ENCODE results near the gene TALDO1. TPM values are rescaled to one million over a fixed set of nuclear protein-coding genes. Genes with fewer than 3 reads are reported as not detected.

The TALDO1 gene
- polyA plus RNA-seq, 1 of the 3 experiments (the other 2 are of a cell fraction) = 103 TPM

DNA sequence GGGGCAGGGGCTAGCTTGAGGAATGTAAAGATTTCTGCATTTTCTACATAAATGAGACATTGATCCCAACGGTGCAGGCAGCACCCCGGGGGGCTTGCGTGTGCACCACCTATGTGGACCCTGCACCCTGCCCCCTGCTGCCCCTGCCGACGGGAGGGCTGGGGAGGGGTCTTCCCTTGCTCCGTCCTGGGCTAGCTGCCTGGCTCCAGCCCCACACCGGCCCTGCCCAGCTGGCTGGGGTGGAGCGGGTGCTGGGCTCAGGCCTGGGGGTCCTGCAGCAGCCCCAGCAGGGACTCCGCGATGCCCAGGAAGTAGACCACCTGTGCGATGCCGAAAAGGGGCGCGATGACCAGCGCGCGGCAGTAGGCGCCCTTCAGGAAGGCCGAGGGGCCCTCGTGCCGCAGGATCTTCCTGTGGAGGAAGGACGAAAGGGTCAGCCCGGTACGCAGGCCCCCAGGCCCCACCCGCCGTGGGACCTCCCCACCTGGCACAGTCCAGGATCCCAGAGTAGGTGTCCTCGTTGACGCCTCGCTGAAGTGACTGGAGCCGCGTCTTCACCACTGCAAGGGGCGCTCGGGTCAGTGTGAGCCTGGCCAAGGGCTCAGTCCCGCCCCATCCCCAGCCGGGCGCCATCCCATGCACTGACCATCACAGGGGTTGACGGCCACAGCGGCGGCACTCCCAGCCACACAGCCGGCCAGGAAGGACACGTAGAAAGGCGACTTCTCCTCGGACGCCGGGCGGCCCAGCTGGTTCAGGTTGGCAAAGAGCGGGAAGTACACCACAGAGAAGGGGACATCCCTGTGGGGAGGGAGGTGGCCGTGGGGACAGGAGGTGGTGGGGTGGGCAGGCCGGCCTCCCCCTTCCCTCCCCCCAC is 44.6 kb downstream of the TALDO1 start:
- H3K79me2 ChIP-seq (ENCODE audit: insufficient read depth) = peaks cover 18% of the 10 kb centered on the region
- no peaks in the 10 kb centered on the region for H3K27me3 ChIP-seq (ENCODE audit: insufficient read depth)
- H3K27ac ChIP-seq (ENCODE audit: low read depth in 2 of 2, low read length in 1 of 2) = no peak overlapping the region
- no peaks in the 10 kb centered on the region for H3K9me2 ChIP-seq
- no peak overlapping the region for H2AFZ ChIP-seq (ENCODE audit: low read depth)
- ChIA-PET CTCF (interaction anchor here (6.3 kb wide), 1 partner anchor 8 kb away, joined by 43 read pairs; no protein-coding TSS in a partner anchor), POLR2A (no interaction called here)
- H3K4me2 ChIP-seq = no peak overlapping the region
- no peak overlapping the region for H3K9ac ChIP-seq
- no peak overlapping the region for H3K4me3 ChIP-seq (ENCODE audit: low read depth in 2 of 2, low read length in 1 of 2)
- no peaks in the 10 kb centered on the region for H4K20me1 ChIP-seq (ENCODE audit: insufficient read depth)
- peaks cover 10% of the 10 kb centered on the region for H3F3A ChIP-seq (replicated peaks; ENCODE audit: insufficient read depth)
- TF ChIP-seq, protein P1, sequence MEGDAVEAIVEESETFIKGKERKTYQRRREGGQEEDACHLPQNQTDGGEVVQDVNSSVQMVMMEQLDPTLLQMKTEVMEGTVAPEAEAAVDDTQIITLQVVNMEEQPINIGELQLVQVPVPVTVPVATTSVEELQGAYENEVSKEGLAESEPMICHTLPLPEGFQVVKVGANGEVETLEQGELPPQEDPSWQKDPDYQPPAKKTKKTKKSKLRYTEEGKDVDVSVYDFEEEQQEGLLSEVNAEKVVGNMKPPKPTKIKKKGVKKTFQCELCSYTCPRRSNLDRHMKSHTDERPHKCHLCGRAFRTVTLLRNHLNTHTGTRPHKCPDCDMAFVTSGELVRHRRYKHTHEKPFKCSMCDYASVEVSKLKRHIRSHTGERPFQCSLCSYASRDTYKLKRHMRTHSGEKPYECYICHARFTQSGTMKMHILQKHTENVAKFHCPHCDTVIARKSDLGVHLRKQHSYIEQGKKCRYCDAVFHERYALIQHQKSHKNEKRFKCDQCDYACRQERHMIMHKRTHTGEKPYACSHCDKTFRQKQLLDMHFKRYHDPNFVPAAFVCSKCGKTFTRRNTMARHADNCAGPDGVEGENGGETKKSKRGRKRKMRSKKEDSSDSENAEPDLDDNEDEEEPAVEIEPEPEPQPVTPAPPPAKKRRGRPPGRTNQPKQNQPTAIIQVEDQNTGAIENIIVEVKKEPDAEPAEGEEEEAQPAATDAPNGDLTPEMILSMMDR (IDR thresholded peaks at IDR 0.05) = no peak
- TF ChIP-seq FOXM1 (IDR thresholded peaks at IDR 0.05; ENCODE audit: low read depth) (no peak), RXRA (IDR thresholded peaks at IDR 0.05; ENCODE audit: borderline replicate concordance, low read depth) (no peak), ELF1 (IDR thresholded peaks at IDR 0.05) (no peak)
- TF ChIP-seq, protein P2, sequence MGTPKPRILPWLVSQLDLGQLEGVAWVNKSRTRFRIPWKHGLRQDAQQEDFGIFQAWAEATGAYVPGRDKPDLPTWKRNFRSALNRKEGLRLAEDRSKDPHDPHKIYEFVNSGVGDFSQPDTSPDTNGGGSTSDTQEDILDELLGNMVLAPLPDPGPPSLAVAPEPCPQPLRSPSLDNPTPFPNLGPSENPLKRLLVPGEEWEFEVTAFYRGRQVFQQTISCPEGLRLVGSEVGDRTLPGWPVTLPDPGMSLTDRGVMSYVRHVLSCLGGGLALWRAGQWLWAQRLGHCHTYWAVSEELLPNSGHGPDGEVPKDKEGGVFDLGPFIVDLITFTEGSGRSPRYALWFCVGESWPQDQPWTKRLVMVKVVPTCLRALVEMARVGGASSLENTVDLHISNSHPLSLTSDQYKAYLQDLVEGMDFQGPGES (IDR thresholded peaks at IDR 0.05; ENCODE audit: low read depth, low read length) = no peak
- H3K9me3 ChIP-seq = no peaks in the 10 kb centered on the region
- H3K4me1 ChIP-seq (ENCODE audit: control insufficient read depth in 1 of 2, insufficient read depth in 2 of 2, low read depth in 1 of 2, low read length in 1 of 2) = peaks cover 6 to 46% of the 10 kb centered on the region in 2 experiments; a peak in 2 of 4 replicates
- 95% methylated on average over 23 of the region's 49 CpGs for WGBS (ENCODE audit: low lambda C conversion rate)
- DNase-seq = no peak
- peaks cover 0 to 32% of the 10 kb centered on the region in 2 experiments for H3K36me3 ChIP-seq (replicated peaks in 1 of 2; ENCODE audit: control insufficient read depth in 1 of 2, insufficient read depth in 2 of 2, low read length in 1 of 2)

GRCh38 chr11:792535-792821 is 45.2 kb downstream of the TALDO1 start:
- ChIA-PET CTCF (interaction anchor here (6.3 kb wide), 1 partner anchor 9 kb away, joined by 43 read pairs; no protein-coding TSS in a partner anchor), POLR2A (no interaction called here)
- TF ChIP-seq TCF12 (IDR thresholded peaks at IDR 0.05) (no peak), NRF1 (IDR thresholded peaks at IDR 0.05; ENCODE audit: low read depth, low read length) (no peak)

More at GRCh38 chr11:792535-792821, 45.2 kb downstream of the TALDO1 start:
- no peak overlapping the region for H3K9ac ChIP-seq
- H3F3A ChIP-seq (replicated peaks; ENCODE audit: insufficient read depth) = peaks cover 16% of the 10 kb centered on the region
- no peak overlapping the region for H3K27ac ChIP-seq (ENCODE audit: low read depth in 2 of 2, low read length in 1 of 2)
- H4K20me1 ChIP-seq (ENCODE audit: insufficient read depth) = no peaks in the 10 kb centered on the region
- no peaks in the 10 kb centered on the region for H3K9me2 ChIP-seq
- H3K4me1 ChIP-seq (ENCODE audit: control insufficient read depth in 1 of 2, insufficient read depth in 2 of 2, low read depth in 1 of 2, low read length in 1 of 2) = peaks cover 8 to 48% of the 10 kb centered on the region in 2 experiments; a peak in 2 of 4 replicates
- H3K4me2 ChIP-seq = no peak overlapping the region
- peaks cover 20% of the 10 kb centered on the region for H3K79me2 ChIP-seq (ENCODE audit: insufficient read depth)
- peaks cover 0 to 30% of the 10 kb centered on the region in 2 experiments for H3K36me3 ChIP-seq (replicated peaks in 1 of 2; ENCODE audit: control insufficient read depth in 1 of 2, insufficient read depth in 2 of 2, low read length in 1 of 2)
- H3K27me3 ChIP-seq (ENCODE audit: insufficient read depth) = no peaks in the 10 kb centered on the region
- no peak overlapping the region for H3K4me3 ChIP-seq (ENCODE audit: low read depth in 2 of 2, low read length in 1 of 2)
- no peaks in the 10 kb centered on the region for H3K9me3 ChIP-seq
- H2AFZ ChIP-seq (ENCODE audit: low read depth) = no peak overlapping the region
- DNase-seq = no peak
- WGBS (ENCODE audit: low lambda C conversion rate) = 100% methylated on average over 5 of the region's 15 CpGs

All from SK-N-SH (cell line).